Fibroblast of skin of right quadriceps (primary cell): ENCODE data around the gene TRIM41.
"Not testable (repeated sequence)": the region's sequence is repeated elsewhere in the genome, so short reads cannot be mapped to it uniquely, and the experiment has no call there.

ENCODE experiments used
- DNase-seq: peaks from one replicate; pipeline ENCODE4 v3.0.0-alpha.2; 2013

The TRIM41 gene

GRCh38 chr5:181223058-181223728 is at the start of gene TRIM41:
Gene TRIM41, plus strand, starts transcription at chr5:181223281. Its CDS starts 719 bp downstream, at chr5:181224000.
- DNase-seq: peak; percentile 99

GRCh38 chr5:181173420-181174342 is 49.4 kb upstream of the TRIM41 start:
- peak; percentile 78 for DNase-seq

GRCh38 chr5:181176254-181176952 is 46.7 kb upstream of the TRIM41 start:
- no peak for DNase-seq

GRCh38 chr5:181177559-181177958 is 45.5 kb upstream of the TRIM41 start:
- not testable (repeated sequence) for DNase-seq

GRCh38 chr5:181181650-181182565 is 41.2 kb upstream of the TRIM41 start:
- DNase-seq: peak; percentile 63

- DNase-seq: no peak
Measured at GRCh38 chr5:181182651-181183050, 40.4 kb upstream of the TRIM41 start.

- DNase-seq: no peak
Measured at GRCh38 chr5:181184845-181185216, 38.2 kb upstream of the TRIM41 start.

GRCh38 chr5:181185560-181185959 is 37.5 kb upstream of the TRIM41 start:
- no peak for DNase-seq

- DNase-seq: no peak
Measured at GRCh38 chr5:181186022-181186421, 37.1 kb upstream of the TRIM41 start.

GRCh38 chr5:181186986-181187499 is 36.0 kb upstream of the TRIM41 start:
- DNase-seq: no peak

- DNase-seq: peak; percentile 81
Measured at GRCh38 chr5:181187500-181188213, 35.4 kb upstream of the TRIM41 start.

GRCh38 chr5:181188700-181189362 is 34.2 kb upstream of the TRIM41 start:
- DNase-seq: peak; percentile 78

GRCh38 chr5:181189363-181189961 is 33.6 kb upstream of the TRIM41 start:
- no peak for DNase-seq

- DNase-seq: no peak
Measured at GRCh38 chr5:181189962-181190710, 32.9 kb upstream of the TRIM41 start.

- peak; percentile 28 for DNase-seq
Measured at GRCh38 chr5:181190711-181191525, 32.2 kb upstream of the TRIM41 start.

GRCh38 chr5:181191526-181192336 is 31.4 kb upstream of the TRIM41 start:
- DNase-seq: peak; percentile 96

- no peak for DNase-seq
Measured at GRCh38 chr5:181192337-181193046, 30.6 kb upstream of the TRIM41 start.
